ENCODE data around the gene BPIFB6. TPM values are rescaled to one million over a fixed set of nuclear protein-coding genes. Genes with fewer than 3 reads are reported as not detected.

Gene BPIFB6
- total and polyA plus RNA-seq, 2 of the 4 experiments (the other 2 are of a cell fraction): not detected

DNA sequence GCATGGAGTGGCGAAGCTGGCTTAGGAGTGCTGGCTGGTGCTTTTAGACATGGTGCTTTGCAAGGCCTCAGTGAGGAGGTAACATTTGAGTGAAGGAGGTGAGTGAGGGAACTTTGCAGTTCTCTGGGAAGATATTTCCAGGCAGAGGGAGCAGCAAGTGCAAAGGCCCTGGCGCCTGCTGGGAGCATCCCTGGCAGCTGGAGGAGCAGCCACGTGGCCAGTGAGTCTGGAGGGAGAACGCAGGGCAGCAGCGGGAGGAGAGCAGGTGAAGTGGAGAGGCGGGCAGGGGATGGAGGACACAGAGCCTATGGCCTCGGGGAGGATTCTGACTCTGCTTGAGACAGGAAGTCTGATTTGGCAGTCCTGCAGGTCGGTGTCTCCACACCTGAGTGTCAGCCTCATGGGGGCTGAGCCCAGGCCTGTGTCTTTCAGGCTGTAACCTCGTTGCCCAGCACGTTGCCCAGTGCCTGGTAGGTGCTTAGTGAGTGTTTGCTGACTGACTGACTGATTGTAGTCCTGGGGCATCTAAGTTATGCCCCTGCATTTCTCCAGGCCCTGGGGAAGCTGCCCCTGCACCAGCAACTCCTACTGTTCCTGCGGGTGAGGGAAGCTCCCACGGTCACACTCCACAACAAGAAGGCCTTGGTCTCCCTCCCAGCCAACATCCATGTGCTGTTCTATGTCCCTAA lies 36.9 kb downstream of the BPIFB6 start:
- WGBS, 2 experiments (ENCODE audit: extremely low coverage in 2 of 2, insufficient read length in 1 of 2): 52% methylated on average over 5 of the region's 12 CpGs; no CpG with 5 or more reads in 1 of the 2 experiments
- peaks cover 12% of the 10 kb centered on the region for H3K27me3 ChIP-seq (ENCODE audit: control insufficient read depth, insufficient read depth, low read length)
- no peak for TF ChIP-seq BHLHE40 (IDR thresholded peaks at IDR 0.05; ENCODE audit: low read depth, low read length)
- no peak for TF ChIP-seq MXI1 (IDR thresholded peaks at IDR 0.05; ENCODE audit: borderline replicate concordance, low read depth, low read length)
- no peak for TF ChIP-seq POLR2A (IDR thresholded peaks at IDR 0.05; ENCODE audit: low read depth, low read length)
- TF ChIP-seq FOS (IDR thresholded peaks at IDR 0.05; ENCODE audit: low read depth, low read length): no peak
- TF ChIP-seq, protein P1, sequence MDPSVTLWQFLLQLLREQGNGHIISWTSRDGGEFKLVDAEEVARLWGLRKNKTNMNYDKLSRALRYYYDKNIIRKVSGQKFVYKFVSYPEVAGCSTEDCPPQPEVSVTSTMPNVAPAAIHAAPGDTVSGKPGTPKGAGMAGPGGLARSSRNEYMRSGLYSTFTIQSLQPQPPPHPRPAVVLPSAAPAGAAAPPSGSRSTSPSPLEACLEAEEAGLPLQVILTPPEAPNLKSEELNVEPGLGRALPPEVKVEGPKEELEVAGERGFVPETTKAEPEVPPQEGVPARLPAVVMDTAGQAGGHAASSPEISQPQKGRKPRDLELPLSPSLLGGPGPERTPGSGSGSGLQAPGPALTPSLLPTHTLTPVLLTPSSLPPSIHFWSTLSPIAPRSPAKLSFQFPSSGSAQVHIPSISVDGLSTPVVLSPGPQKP (IDR thresholded peaks at IDR 0.05; ENCODE audit: borderline replicate concordance, low read depth, low read length): no peak
- TF ChIP-seq NFE2L2 (IDR thresholded peaks at IDR 0.05; ENCODE audit: low read depth, low read length): no peak
- no peak for TF ChIP-seq RCOR1 (IDR thresholded peaks at IDR 0.05; ENCODE audit: insufficient replicate concordance, low read length)
- TF ChIP-seq, protein P2, sequence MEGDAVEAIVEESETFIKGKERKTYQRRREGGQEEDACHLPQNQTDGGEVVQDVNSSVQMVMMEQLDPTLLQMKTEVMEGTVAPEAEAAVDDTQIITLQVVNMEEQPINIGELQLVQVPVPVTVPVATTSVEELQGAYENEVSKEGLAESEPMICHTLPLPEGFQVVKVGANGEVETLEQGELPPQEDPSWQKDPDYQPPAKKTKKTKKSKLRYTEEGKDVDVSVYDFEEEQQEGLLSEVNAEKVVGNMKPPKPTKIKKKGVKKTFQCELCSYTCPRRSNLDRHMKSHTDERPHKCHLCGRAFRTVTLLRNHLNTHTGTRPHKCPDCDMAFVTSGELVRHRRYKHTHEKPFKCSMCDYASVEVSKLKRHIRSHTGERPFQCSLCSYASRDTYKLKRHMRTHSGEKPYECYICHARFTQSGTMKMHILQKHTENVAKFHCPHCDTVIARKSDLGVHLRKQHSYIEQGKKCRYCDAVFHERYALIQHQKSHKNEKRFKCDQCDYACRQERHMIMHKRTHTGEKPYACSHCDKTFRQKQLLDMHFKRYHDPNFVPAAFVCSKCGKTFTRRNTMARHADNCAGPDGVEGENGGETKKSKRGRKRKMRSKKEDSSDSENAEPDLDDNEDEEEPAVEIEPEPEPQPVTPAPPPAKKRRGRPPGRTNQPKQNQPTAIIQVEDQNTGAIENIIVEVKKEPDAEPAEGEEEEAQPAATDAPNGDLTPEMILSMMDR (conservative IDR thresholded peaks at IDR 0.05; ENCODE audit: low read depth, low read length): no peak

More for the DNA sequence above, 36.9 kb downstream of the BPIFB6 start:
- Histone ChIP-seq H4K20me1 (ENCODE audit: insufficient read depth, low read length) (no peaks in the 10 kb centered on the region), H3K18ac (ENCODE audit: low read depth, low read length) (no peak overlapping the region), H2AK5ac (ENCODE audit: low read depth, low read length) (no peak overlapping the region), H3K9ac (ENCODE audit: low read depth, low read length) (no peak overlapping the region), H3K9me3 (ENCODE audit: control insufficient read depth, insufficient read depth, low read length) (no peaks in the 10 kb centered on the region), H3K4me3 (ENCODE audit: insufficient read depth, low read depth, low read length) (no peak overlapping the region), H2AFZ (replicated peaks; ENCODE audit: low read length, poor library complexity) (no peak overlapping the region), H3K79me1 (ENCODE audit: low read depth in 1 of 2, low read length in 2 of 2) (no peaks in the 10 kb centered on the region), H2AK9ac (replicated peaks; ENCODE audit: low read depth, low read length, poor library complexity) (no peak overlapping the region), H3K56ac (ENCODE audit: extremely low read depth, insufficient read depth, low read length) (no peak overlapping the region), H3K9me1 (ENCODE audit: insufficient read depth, low read length) (no peaks in the 10 kb centered on the region), H4K91ac (ENCODE audit: insufficient read depth, low read depth, low read length) (no peak overlapping the region), H3K4ac (ENCODE audit: low read depth, low read length) (no peak overlapping the region), H2BK5ac (ENCODE audit: low read depth, low read length, poor library complexity, severe bottlenecking) (no peak overlapping the region), H3K4me2 (ENCODE audit: low read depth, low read length) (no peak overlapping the region), H3K23ac (ENCODE audit: low read depth, low read length) (no peak overlapping the region), H3K27ac (ENCODE audit: insufficient read depth, low read length) (no peak overlapping the region), H3K4me1 (ENCODE audit: control insufficient read depth, insufficient read depth, low read length) (no peaks in the 10 kb centered on the region), H2BK15ac (ENCODE audit: low read depth, low read length) (no peak overlapping the region), H2BK20ac (ENCODE audit: low read depth, low read length) (no peak overlapping the region), H2BK120ac (ENCODE audit: low read depth, low read length) (no peak overlapping the region), H3K14ac (replicated peaks; ENCODE audit: low read depth, low read length) (no peak overlapping the region), H4K5ac (ENCODE audit: low read depth, low read length) (no peak overlapping the region), H3K36me3 (ENCODE audit: control insufficient read depth, insufficient read depth, low read length) (no peaks in the 10 kb centered on the region), H4K8ac (ENCODE audit: low read depth in 2 of 2, low read length in 2 of 2) (no peak overlapping the region)
- DNase-seq: no peak
- ChIA-PET CTCF (no interaction called here), POLR2A (ENCODE audit: unreplicated experiment) (no interaction called here)
- in situ Hi-C loops (cut with MboI; ENCODE audit: low sequenced_read_pairs): no loop called here
- BruUV-seq (replicated peaks): no TSS peak
- ATAC-seq (ENCODE audit: low read depth): no peak
- intact Hi-C loops (cut with micrococcal nuclease): no loop called here
- dilution Hi-C loops (cut with HindIII; ENCODE audit: low sequenced_read_pairs, unreplicated experiment): no loop called here

Data from IMR-90 (cell line).